ENCODE measurements around the gene SGMS1.

- TF ChIP-seq POLR2A (IDR thresholded peaks at IDR 0.05; ENCODE audit: low read depth, low read length) (no peak), POLR2AphosphoS5 (IDR thresholded peaks at IDR 0.05; ENCODE audit: low read depth, low read length) (no peak)
Observed at GRCh38 chr10:50605269-50605950, 18.3 kb downstream of the SGMS1 start.
